OCI-LY7 (cell line): ENCODE data around the gene SPTLC1. TPM values are rescaled to one million over a fixed set of nuclear protein-coding genes. Genes with fewer than 3 reads are reported as not detected.

Source experiments
- BruUV-seq: library from RNA; stranded (reverse); fragments of 400-500 nt; replicated peaks from 2 replicates; lab custom pipeline; 2021; lab: Mats Ljungman, UMichigan
- CTCF ChIA-PET: fragments of 300-600 bp; sonication (Branson Sonifier 250); formaldehyde crosslinking; loops from one replicate; lab custom pipeline; 2022; ENCODE audit warnings: antibody characterized with exemption; ENCODE audit not compliant: unreplicated experiment; lab: Charles Lee
- POLR2A ChIA-PET: fragments of 300-600 bp; sonication (Branson Sonifier 250); formaldehyde crosslinking; loops from one replicate; lab custom pipeline; 2022; ENCODE audit warnings: antibody characterized with exemption; lab: Charles Lee
- DNase-seq: peaks from one replicate; pipeline ENCODE4 v3.0.0-alpha.2; 2015; ENCODE audit warnings: low spot score
- H2AFZ ChIP-seq: fragments of 200-600 bp; sonication (generic), shearing (Covaris generic); 2 replicates; pipeline ENCODE4 v1.6.1; 2014; ENCODE audit warnings: mild to moderate bottlenecking, antibody characterized with exemption, low read length, moderate library complexity
- H3K27ac ChIP-seq: fragments of 200-600 bp; sonication (generic); 2 replicates; pipeline ENCODE4 v1.5.1; 2014; ENCODE audit warnings: mixed run types, low read depth, mild to moderate bottlenecking, moderate library complexity, low read length, inconsistent platforms; ENCODE audit not compliant: poor library complexity, severe bottlenecking
- H3K36me3 ChIP-seq: fragments of 200-600 bp; sonication (generic); 2 replicates; pipeline ENCODE4 v1.6.1; 2014; ENCODE audit warnings: mild to moderate bottlenecking, antibody characterized with exemption, low read length, moderate library complexity, mixed read lengths; ENCODE audit not compliant: insufficient read depth
- H3K4me1 ChIP-seq: fragments of 200-600 bp; sonication (generic); 2 replicates; pipeline ENCODE4 v1.5.1; 2014; ENCODE audit warnings: mild to moderate bottlenecking, low read length; ENCODE audit not compliant: insufficient read depth, poor library complexity, severe bottlenecking
- H3K4me2 ChIP-seq: fragments of 200-600 bp; sonication (generic); 2 replicates; pipeline ENCODE4 v1.6.1; 2014; ENCODE audit warnings: mild to moderate bottlenecking, low read length
- H3K4me3 ChIP-seq: fragments of 200-600 bp; sonication (generic); 2 replicates; pipeline ENCODE4 v1.5.1; 2014; ENCODE audit warnings: mild to moderate bottlenecking, low read depth, low read length; ENCODE audit not compliant: poor library complexity, severe bottlenecking
- H3K79me2 ChIP-seq: fragments of 200-600 bp; sonication (generic); 2 replicates; pipeline ENCODE4 v1.6.1; 2016; ENCODE audit warnings: low read depth, mild to moderate bottlenecking, low read length, moderate library complexity, mixed read lengths; ENCODE audit not compliant: insufficient read depth
- H3K9me2 ChIP-seq: fragments of 200-600 bp; sonication (generic); 2 replicates; pipeline ENCODE4 v1.6.1; 2016; ENCODE audit warnings: mild to moderate bottlenecking, low read length, mixed read lengths; ENCODE audit not compliant: insufficient read depth
- H3K9me3 ChIP-seq: fragments of 200-600 bp; sonication (generic); 2 replicates; pipeline ENCODE4 v1.6.1; 2014; ENCODE audit warnings: mild to moderate bottlenecking, mixed run types, low read length, mixed read lengths
- H4K20me1 ChIP-seq: fragments of 200-600 bp; sonication (generic); 2 replicates; pipeline ENCODE4 v1.6.1; 2014; ENCODE audit warnings: mild to moderate bottlenecking, antibody characterized with exemption, low read length, moderate library complexity, mixed read lengths; ENCODE audit not compliant: insufficient read depth
- EZH2phosphoT487 ChIP-seq: fragments of 200-600 bp; sonication (generic); IDR thresholded peaks from 2 replicates; pipeline ENCODE4 v1.6.1; 2018; ENCODE audit warnings: low read depth, borderline replicate concordance, mild to moderate bottlenecking, mixed run types, antibody characterized with exemption, low read length, moderate library complexity, mixed read lengths
- intact Hi-C: fragments of 100-400 bp; cut with micrococcal nuclease; formaldehyde crosslinking; loops from one replicate; pipeline ENCODE4 v1.10.0; 2022; ENCODE audit not compliant: unreplicated experiment
- total RNA-seq, 2 experiments: library from RNA; depleted of rRNA in 1 of 2; stranded (reverse); fragments of >200 nt in 1 of 2; shearing (Covaris generic) in 1 of 2; gene quantifications; 2 replicates each; pipeline ENCODE4 v1.2.3, GENCODE V29; 2014 to 2022
- TF ChIP-seq, protein P1 (sequence below): fragments of 200-600 bp; sonication (generic); conservative IDR thresholded peaks from 2 replicates; pipeline ENCODE4 v1.5.1; 2014; ENCODE audit warnings: mild to moderate bottlenecking, antibody characterized with exemption, low read length, moderate library complexity, mixed read lengths

Gene SPTLC1
- total RNA-seq, 2 experiments from 2014 or later, result 42.2 to 48.7 TPM

DNA sequence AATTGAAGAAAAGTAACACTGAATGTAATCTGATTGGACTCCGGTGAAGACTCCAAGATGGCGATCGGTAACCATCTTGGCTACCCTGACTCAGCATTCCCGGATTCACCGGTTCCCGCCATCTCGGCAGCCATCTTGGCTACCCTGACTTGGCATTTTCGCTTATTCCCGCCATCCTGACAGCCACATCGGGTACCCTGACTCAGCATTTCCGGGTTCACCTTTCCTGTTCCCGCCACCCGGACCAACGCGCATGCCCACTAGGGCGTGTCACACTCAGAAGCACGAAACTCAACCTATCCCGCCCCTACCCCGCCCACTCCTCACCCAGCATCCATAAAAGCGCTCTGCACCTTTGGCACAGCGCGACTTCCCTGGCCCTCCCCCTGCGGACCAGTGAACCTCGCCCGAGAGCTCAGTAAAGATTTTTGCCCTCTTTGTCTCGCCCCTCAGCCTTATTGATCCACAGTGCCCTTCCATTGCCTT, 17.2 kb downstream of the SPTLC1 start:
- H3K4me3 ChIP-seq, result no peak overlapping the region
- H3K9me3 ChIP-seq, result no peaks in the 10 kb centered on the region
- no peaks in the 10 kb centered on the region for H3K4me1 ChIP-seq
- H2AFZ ChIP-seq, result no peak overlapping the region
- H3K36me3 ChIP-seq, result peaks cover 43% of the 10 kb centered on the region
- ChIA-PET CTCF (no interaction called here), POLR2A (no interaction called here)
- no peak overlapping the region for H3K27ac ChIP-seq
- H3K9me2 ChIP-seq, result no peaks in the 10 kb centered on the region
- BruUV-seq, result no TSS peak
- no peak overlapping the region for H3K4me2 ChIP-seq
- H4K20me1 ChIP-seq, result no peaks in the 10 kb centered on the region
- no peaks in the 10 kb centered on the region for H3K79me2 ChIP-seq
- intact Hi-C loops, result no loop called here
- DNase-seq, result no peak
- no peak for TF ChIP-seq EZH2phosphoT487
- TF ChIP-seq, protein P1, sequence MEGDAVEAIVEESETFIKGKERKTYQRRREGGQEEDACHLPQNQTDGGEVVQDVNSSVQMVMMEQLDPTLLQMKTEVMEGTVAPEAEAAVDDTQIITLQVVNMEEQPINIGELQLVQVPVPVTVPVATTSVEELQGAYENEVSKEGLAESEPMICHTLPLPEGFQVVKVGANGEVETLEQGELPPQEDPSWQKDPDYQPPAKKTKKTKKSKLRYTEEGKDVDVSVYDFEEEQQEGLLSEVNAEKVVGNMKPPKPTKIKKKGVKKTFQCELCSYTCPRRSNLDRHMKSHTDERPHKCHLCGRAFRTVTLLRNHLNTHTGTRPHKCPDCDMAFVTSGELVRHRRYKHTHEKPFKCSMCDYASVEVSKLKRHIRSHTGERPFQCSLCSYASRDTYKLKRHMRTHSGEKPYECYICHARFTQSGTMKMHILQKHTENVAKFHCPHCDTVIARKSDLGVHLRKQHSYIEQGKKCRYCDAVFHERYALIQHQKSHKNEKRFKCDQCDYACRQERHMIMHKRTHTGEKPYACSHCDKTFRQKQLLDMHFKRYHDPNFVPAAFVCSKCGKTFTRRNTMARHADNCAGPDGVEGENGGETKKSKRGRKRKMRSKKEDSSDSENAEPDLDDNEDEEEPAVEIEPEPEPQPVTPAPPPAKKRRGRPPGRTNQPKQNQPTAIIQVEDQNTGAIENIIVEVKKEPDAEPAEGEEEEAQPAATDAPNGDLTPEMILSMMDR, result no peak

DNA sequence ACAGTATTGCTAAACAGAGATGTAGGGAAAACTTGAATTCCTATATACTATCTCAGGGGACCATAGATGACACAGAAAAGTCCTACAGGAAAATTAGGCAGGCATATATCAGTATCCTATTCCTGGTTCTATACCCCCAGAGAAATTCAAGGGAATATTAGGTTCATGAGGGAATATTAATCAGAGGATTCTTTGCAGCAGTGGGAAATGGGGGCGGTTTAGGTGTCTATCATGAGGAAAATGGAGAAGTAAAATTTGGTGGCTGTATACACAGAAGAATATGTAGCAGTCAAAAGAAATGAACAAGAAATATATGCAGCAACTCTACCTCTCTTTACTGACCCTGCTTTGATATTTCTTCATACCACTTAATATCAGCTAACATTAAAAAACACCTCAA, 20.0 kb downstream of the SPTLC1 start:
- CTCF ChIA-PET, result no interaction called here
- DNase-seq, result no peak
- peaks cover 8% of the 10 kb centered on the region; the same call in 1 of the 2 replicates for H3K79me2 ChIP-seq
- TF ChIP-seq EZH2phosphoT487, result no peak
- TF ChIP-seq, protein P1, result no peak
- H3K4me3 ChIP-seq, result no peak overlapping the region
- H3K4me2 ChIP-seq, result no peak overlapping the region
- H3K9me2 ChIP-seq, result no peaks in the 10 kb centered on the region
- H3K27ac ChIP-seq, result no peak overlapping the region
- H3K9me3 ChIP-seq, result no peaks in the 10 kb centered on the region
- BruUV-seq, result no TSS peak
- no peaks in the 10 kb centered on the region for H3K4me1 ChIP-seq
- POLR2A ChIA-PET, result no interaction called here
- H4K20me1 ChIP-seq, result no peaks in the 10 kb centered on the region
- H2AFZ ChIP-seq, result no peak overlapping the region
- H3K36me3 ChIP-seq, result peaks cover 47% of the 10 kb centered on the region
- intact Hi-C loops, result no loop called here

DNA sequence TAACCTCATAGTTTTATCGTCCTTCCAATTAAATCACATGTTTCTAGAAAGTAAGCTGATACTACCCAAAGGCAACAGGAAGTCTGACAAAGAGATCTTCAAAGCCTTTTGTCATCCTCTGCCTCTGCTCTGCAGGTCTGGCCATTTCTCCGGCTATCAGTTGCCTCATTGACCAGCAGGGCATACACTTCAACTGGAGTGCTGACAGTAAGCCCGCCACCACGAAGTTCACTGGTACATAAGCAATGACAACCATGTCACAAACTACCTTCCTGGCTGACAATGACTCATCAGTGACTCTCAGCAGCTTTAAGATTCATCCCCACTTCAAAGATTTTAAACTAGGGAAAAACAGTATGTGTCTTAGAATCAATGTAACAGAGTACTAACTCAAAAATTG, 20.6 kb downstream of the SPTLC1 start:
- POLR2A ChIA-PET, result no interaction called here
- Histone ChIP-seq H3K79me2 (peaks cover 8% of the 10 kb centered on the region; the same call in 1 of the 2 replicates), H2AFZ (no peak overlapping the region), H3K36me3 (peaks cover 47% of the 10 kb centered on the region), H4K20me1 (no peaks in the 10 kb centered on the region), H3K4me3 (no peak overlapping the region), H3K4me2 (no peak overlapping the region), H3K9me2 (no peaks in the 10 kb centered on the region), H3K27ac (no peak overlapping the region), H3K4me1 (no peaks in the 10 kb centered on the region), H3K9me3 (no peaks in the 10 kb centered on the region)
- TF ChIP-seq, protein P1, result no peak
- TF ChIP-seq EZH2phosphoT487, result no peak
- intact Hi-C loops, result no loop called here
- no TSS peak for BruUV-seq
- CTCF ChIA-PET, result no interaction called here
- DNase-seq, result no peak
